Esophagus (tissue), 2 donors: ENCODE data around the gene UNC5B. TPM values are rescaled to one million over a fixed set of nuclear protein-coding genes. Genes with fewer than 3 reads are reported as not detected.

Experiments used
- H3K27ac ChIP-seq, 2 donors: one replicate each; pipeline ENCODE4 v1.5.1; 2013; ENCODE audit warnings: low read depth in 2 of 2, mild to moderate bottlenecking in 2 of 2, inconsistent platforms in 1 of 2, low read length in 1 of 2, moderate library complexity in 1 of 2
- H3K27me3 ChIP-seq, 2 donors: one replicate each; pipeline ENCODE4 v1.6.1; 2013; ENCODE audit warnings: low read length in 2 of 2, control low read depth in 1 of 2, mild to moderate bottlenecking in 1 of 2; ENCODE audit not compliant: insufficient read depth in 2 of 2, control insufficient read depth in 1 of 2
- H3K36me3 ChIP-seq, 2 donors: one replicate each; pipeline ENCODE4 v1.6.1; 2013; ENCODE audit warnings: low read length in 1 of 2; ENCODE audit not compliant: control insufficient read depth in 2 of 2, insufficient read depth in 2 of 2
- H3K4me1 ChIP-seq, 2 donors: one replicate each; pipeline ENCODE4 v1.6.1; 2013; ENCODE audit warnings: low read length in 1 of 2; ENCODE audit not compliant: control insufficient read depth in 2 of 2, insufficient read depth in 2 of 2
- H3K4me3 ChIP-seq, 2 donors: one replicate each; pipeline ENCODE4 v1.5.1; 2013; ENCODE audit warnings: low read length in 2 of 2, mild to moderate bottlenecking in 2 of 2, low read depth in 1 of 2, moderate library complexity in 1 of 2
- H3K9me3 ChIP-seq, 2 donors: one replicate each; pipeline ENCODE4 v1.6.1; 2013; ENCODE audit warnings: mild to moderate bottlenecking in 2 of 2, low read depth in 1 of 2, low read length in 1 of 2, moderate library complexity in 1 of 2; ENCODE audit not compliant: control insufficient read depth in 2 of 2, insufficient read depth in 1 of 2
- WGBS, 2 donors: extraction: QIAGEN DNeasy Blood & Tissue Kit; methylation state at CpG; one replicate each; pipeline ENCODE4 v1.1.7; 2013; 5-methylcytosine and 5-hydroxymethylcytosine counted together
- polyA plus RNA-seq, 2 donors: library from polyadenylated mRNA; stranded (reverse); fragments of 200-250 nt; gene quantifications; one replicate each; pipeline ENCODE4 v1.2.3, GENCODE V29; 2013
- donor health status: healthy with polysubstance abuse.
- donor health status: Bipolar disorder and iron deficiency.

Gene UNC5B
- polyA plus RNA-seq: 10 to 100 TPM in 1 of 2 donors, 1 to 10 TPM in 1; 7.6 to 12.2 TPM

GRCh38 chr10:71212318-71213126 is at the start of gene UNC5B:
Gene UNC5B, plus strand, starts transcription at chr10:71212570. Its CDS starts 416 bp downstream, at chr10:71212986.
- 1% methylated on average over 66 to 109 of the region's 109 CpGs for WGBS, 2 donors
- H3K9me3 ChIP-seq: no peaks in the 10 kb centered on the region
- no peaks in the 10 kb centered on the region for H3K36me3 ChIP-seq
- no peaks in the 10 kb centered on the region for H3K27me3 ChIP-seq
- H3K27ac ChIP-seq: peak within 1 kb of the TSS; percentile 89 to 90
- H3K4me1 ChIP-seq: peaks cover 11 to 14% of the 10 kb centered on the region in 2 donors
- H3K4me3 ChIP-seq: peak within 1 kb of the TSS; percentile 75 to 81

- Histone ChIP-seq H3K4me3 (no peak overlapping the region), H3K27me3 (no peaks in the 10 kb centered on the region), H3K9me3 (no peaks in the 10 kb centered on the region), H3K36me3 (no peaks in the 10 kb centered on the region), H3K4me1 (no peaks in the 10 kb centered on the region), H3K27ac (no peak overlapping the region)
These were observed 38.9 kb upstream of the UNC5B start for GRCh38 chr10:71173466-71173865.

GRCh38 chr10:71176661-71177060 is 35.7 kb upstream of the UNC5B start:
- Histone ChIP-seq H3K27me3 (no peaks in the 10 kb centered on the region), H3K4me3 (no peak overlapping the region), H3K4me1 (no peaks in the 10 kb centered on the region), H3K36me3 (no peaks in the 10 kb centered on the region), H3K9me3 (no peaks in the 10 kb centered on the region), H3K27ac (no peak overlapping the region)
- WGBS, 2 donors: 86 to 89% methylated on average over 2 of the region's 2 CpGs

GRCh38 chr10:71177651-71178199 is 34.6 kb upstream of the UNC5B start:
- no peaks in the 10 kb centered on the region for H3K9me3 ChIP-seq
- WGBS, 2 donors: 72 to 77% methylated on average over 4 of the region's 4 CpGs
- no peaks in the 10 kb centered on the region for H3K27me3 ChIP-seq
- H3K4me3 ChIP-seq: no peak overlapping the region
- no peak overlapping the region for H3K27ac ChIP-seq
- no peaks in the 10 kb centered on the region for H3K36me3 ChIP-seq
- H3K4me1 ChIP-seq: no peaks in the 10 kb centered on the region

GRCh38 chr10:71178880-71179279 is 33.5 kb upstream of the UNC5B start:
- Histone ChIP-seq H3K36me3 (no peaks in the 10 kb centered on the region), H3K9me3 (no peaks in the 10 kb centered on the region), H3K27me3 (no peaks in the 10 kb centered on the region), H3K4me1 (no peaks in the 10 kb centered on the region), H3K4me3 (no peak overlapping the region), H3K27ac (no peak overlapping the region)
- 68 to 86% methylated on average over 3 of the region's 3 CpGs for whole genome bisulfite sequencing, 2 donors

- Histone ChIP-seq H3K4me1 (no peaks in the 10 kb centered on the region), H3K36me3 (no peaks in the 10 kb centered on the region), H3K9me3 (no peaks in the 10 kb centered on the region), H3K27me3 (no peaks in the 10 kb centered on the region), H3K4me3 (no peak overlapping the region), H3K27ac (no peak overlapping the region)
- 92 to 95% methylated on average over 3 of the region's 3 CpGs for WGBS, 2 donors
These were observed 33.0 kb upstream of the UNC5B start for GRCh38 chr10:71179382-71179781.

- Histone ChIP-seq H3K4me1 (no peaks in the 10 kb centered on the region), H3K27me3 (no peaks in the 10 kb centered on the region), H3K36me3 (no peaks in the 10 kb centered on the region), H3K4me3 (no peak overlapping the region), H3K9me3 (no peaks in the 10 kb centered on the region), H3K27ac (no peak overlapping the region)
- 83 to 86% methylated on average over 6 of the region's 6 CpGs for WGBS, 2 donors
These were observed 27.9 kb upstream of the UNC5B start for GRCh38 chr10:71184421-71184820.

- WGBS, 2 donors: 80 to 84% methylated on average over 4 of the region's 4 CpGs
- H3K4me1 ChIP-seq: no peaks in the 10 kb centered on the region
- no peak overlapping the region for H3K27ac ChIP-seq
- H3K9me3 ChIP-seq: no peaks in the 10 kb centered on the region
- H3K4me3 ChIP-seq: no peak overlapping the region
- no peaks in the 10 kb centered on the region for H3K27me3 ChIP-seq
- no peaks in the 10 kb centered on the region for H3K36me3 ChIP-seq
These were observed 27.2 kb upstream of the UNC5B start for GRCh38 chr10:71185209-71185608.

- WGBS, 2 donors: 77 to 85% methylated on average over 11 of the region's 11 CpGs
- Histone ChIP-seq H3K36me3 (no peaks in the 10 kb centered on the region), H3K4me3 (no peak overlapping the region), H3K27me3 (no peaks in the 10 kb centered on the region), H3K27ac (no peak overlapping the region), H3K4me1 (peaks cover 0 to 4% of the 10 kb centered on the region in 2 donors), H3K9me3 (no peaks in the 10 kb centered on the region)
These were observed 25.2 kb upstream of the UNC5B start for GRCh38 chr10:71187197-71187596.

- Histone ChIP-seq H3K4me3 (no peak overlapping the region), H3K36me3 (no peaks in the 10 kb centered on the region), H3K27me3 (no peaks in the 10 kb centered on the region), H3K4me1 (peaks cover 0 to 4% of the 10 kb centered on the region in 2 donors), H3K27ac (no peak overlapping the region), H3K9me3 (no peaks in the 10 kb centered on the region)
- WGBS, 2 donors: 45 to 56% methylated on average over 3 of the region's 3 CpGs
These were observed 24.8 kb upstream of the UNC5B start for GRCh38 chr10:71187600-71187999.
